K562 treated with DMSO at 1 percent for 48 hours (cell line): ENCODE measurements around the gene TMED3. TPM values are rescaled to one million over a fixed set of nuclear protein-coding genes. Genes with fewer than 3 reads are reported as not detected.

Experiments used
- total RNA-seq: library from RNA; unstranded; fragments of 300-600 nt; gene quantifications from 2 replicates; pipeline ENCODE4 v1.2.3, GENCODE V29; 2022; ENCODE audit warnings: low replicate concordance; ENCODE audit errors: extremely low read depth

The TMED3 gene
- not detected in 2 replicates for total RNA-seq

GRCh38 chr15:79310985-79311900 is at the start of gene TMED3:
TMED3 (plus strand) TSS chr15:79311112; CDS start chr15:79311250, 138 bp downstream.

GRCh38 chr15:79282371-79283251 is 28.3 kb upstream of the TMED3 start, which contains the start of gene ANKRD34C:
ANKRD34C (plus strand) TSS chr15:79282722; CDS start chr15:79293285, 10,563 bp downstream.

Other genes with a start within 250 kb of the TMED3 start
- gene RASGRF1, start 220.3 kb upstream of the TMED3 start, total RNA-seq = not detected in 2 replicates
- gene ANKRD34C, start 28.4 kb upstream of the TMED3 start, total RNA-seq = not detected in 2 replicates
- not detected in 2 replicates for gene MINAR1, start 121.2 kb downstream of the TMED3 start, total RNA-seq